ENCODE results near the gene CLPX. TPM values are rescaled to one million over a fixed set of nuclear protein-coding genes. Genes with fewer than 3 reads are reported as not detected.
"Not testable (repeated sequence)": the region's sequence is repeated elsewhere in the genome, so short reads cannot be mapped to it uniquely, and the experiment has no call there.

CLPX gene
- polyA plus RNA-seq, 5 donors: 44.9 to 75.0 (median 67.9) TPM

DNA sequence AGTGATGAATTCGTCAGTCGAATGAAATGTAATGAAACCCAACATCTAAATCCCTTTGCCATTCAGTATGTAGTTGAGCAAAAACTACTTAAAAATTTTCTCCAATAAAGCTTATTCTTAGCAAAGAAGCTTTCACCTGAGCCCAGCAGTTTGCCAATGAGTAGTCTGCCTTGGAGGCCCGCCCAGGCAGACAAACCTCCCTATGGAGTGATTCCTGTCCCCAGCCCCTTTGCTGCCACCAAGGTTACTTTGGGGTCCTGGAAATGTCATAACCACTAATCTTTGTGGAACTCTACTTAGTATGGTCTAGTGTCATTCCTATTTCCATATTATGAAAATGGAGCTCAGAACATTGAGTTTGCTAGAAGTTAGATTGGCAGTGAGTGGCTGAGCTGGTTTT lies 82.2 kb downstream of the CLPX start:
- no peak for DNase-seq

DNA sequence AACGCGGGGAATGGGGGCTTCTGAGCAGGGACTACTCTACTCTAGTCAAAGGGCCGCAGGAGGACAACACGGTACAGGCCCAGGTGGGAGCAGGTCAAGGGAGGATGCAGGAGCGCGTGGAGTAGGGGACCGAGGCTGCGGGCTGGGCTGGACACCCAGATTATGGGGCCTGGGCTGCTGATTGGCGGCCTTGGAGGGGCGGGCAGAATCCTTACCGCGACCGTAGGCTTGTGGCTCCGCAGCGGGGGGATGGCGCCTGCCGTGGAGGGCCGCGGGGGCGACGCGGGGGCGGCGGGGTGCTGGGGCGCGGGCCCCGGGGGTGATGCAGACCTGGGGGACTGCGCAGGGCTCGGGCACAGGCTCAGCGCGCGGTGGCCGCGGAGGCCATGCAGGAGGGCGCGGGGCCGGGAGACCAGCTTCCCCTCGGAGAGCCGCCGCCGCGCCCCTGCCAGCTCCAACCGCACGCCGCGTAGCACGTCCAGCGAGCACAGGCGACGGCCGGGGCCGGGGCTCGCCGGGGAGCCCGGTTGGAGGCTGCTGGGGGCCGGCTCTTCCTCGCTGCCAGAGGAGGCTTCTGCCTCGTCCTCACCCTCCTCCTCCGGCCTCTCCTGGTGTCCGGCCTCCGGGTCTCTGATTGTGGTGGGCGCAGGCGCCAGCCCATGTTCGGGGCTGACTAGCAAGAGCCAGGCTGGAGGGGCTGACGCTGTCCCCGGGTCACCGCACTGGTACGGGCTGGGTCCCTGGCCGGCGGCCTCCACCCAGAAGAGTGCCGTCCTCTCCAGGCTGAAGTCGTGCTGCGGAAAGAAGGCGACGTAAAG lies 83.0 kb downstream of the CLPX start:
- DNase-seq: no peak

DNA sequence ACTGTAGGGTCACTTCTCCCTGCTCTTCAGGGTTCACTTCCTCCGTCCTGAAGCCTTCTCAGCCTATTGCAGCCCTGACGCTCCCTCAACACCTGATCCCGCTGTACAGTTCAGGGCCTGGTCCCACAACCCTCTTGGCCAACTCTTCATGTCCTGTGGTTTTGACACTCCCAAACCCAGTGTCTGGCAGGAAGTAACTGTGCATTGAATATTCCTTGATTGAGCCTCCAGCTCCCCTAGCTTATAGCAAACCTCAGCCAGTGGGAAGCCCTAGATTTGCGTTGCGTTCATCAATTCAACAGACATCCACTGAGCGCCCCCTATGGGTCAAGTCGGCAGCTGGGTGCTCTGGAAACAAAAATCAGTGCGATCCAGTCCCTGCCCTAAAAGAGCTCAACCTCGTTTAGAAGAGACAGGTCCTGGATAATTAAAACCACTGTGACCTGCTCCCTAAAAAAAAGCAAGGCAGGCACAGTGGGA lies 83.7 kb downstream of the CLPX start:
- DNase-seq: peak; percentile 75 to 83

DNA sequence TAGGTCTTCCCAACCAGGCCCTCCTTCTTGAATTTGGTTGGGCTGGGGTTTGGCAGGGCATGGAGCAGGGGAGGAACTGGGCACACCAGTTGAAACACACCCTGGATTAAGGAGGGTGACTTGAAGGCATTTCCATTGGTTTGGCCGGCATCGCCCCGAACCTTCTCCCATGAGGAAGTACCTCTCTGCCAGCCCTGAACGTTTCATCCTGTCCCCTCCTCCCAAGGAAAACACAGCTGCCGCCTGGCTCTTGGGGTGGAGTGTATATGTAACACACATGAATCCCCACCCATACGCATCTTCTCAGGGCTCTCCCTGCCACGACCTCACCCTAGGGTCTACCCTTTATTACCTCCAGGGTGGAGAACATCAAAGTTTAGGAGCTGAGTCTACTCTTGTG lies 84.7 kb downstream of the CLPX start:
- DNase-seq: no peak

DNA sequence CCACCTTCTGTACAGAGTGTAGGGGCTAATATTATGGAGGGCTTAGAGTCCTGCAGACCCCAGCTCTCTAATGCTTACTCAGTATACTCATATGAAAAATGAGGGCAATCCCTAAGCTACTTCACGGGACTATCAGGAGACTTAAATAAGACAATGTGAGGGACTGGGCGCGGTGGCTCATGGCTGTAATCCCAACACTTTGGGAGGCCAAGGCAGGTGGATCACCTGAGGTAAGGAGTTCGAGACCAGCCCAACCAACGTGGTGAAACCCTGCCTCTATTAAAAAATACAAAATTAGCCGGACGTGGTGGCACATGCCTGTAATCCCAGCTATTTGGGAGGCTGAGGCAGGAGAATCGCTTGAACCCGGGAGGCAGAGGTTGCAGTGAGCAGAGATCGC lies 85.3 kb downstream of the CLPX start:
- DNase-seq: not testable (repeated sequence)

DNA sequence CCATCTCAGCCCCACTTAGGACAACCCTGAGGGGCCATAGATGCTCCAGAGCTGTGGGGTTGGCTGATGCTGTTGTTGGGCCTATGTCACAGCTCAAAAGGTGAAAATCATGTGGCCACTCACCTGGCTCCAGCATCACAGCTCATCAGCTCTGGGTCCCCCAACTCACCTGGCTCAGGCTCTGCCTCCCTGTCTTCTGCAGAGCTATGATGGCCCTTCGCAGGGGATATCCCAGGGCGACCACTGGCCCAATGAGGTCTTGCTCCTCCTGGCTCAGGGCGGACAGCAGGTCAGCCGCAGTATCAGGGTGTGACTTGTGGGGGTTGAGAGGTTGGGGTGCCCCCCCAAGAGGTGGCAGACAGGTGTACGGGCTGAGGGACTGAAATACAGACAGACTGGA lies 85.8 kb downstream of the CLPX start:
- DNase-seq: no peak

Other genes starting within 250 kb of the CLPX start
- 100 to 1,000 TPM in 3 of 5 donors, 10 to 100 TPM in 2; 95.9 to 115 (median 102) TPM for gene SPG21, start 195.4 kb downstream of the CLPX start, polyA plus RNA-seq (ENCODE audit: insufficient read depth in 1 of 5, insufficient read length in 5 of 5, low replicate concordance in 1 of 5)
- gene MTFMT, start 155.7 kb downstream of the CLPX start, polyA plus RNA-seq (ENCODE audit: insufficient read depth in 1 of 5, insufficient read length in 5 of 5, low replicate concordance in 1 of 5): 10 to 100 TPM; 16.0 to 20.5 (median 18.7) TPM
- 10 to 100 TPM; 11.2 to 17.8 (median 15.1) TPM for gene SLC51B, start 140.0 kb downstream of the CLPX start, polyA plus RNA-seq (ENCODE audit: insufficient read depth in 1 of 5, insufficient read length in 5 of 5, low replicate concordance in 1 of 5)
- gene RASL12, start 117.4 kb downstream of the CLPX start, polyA plus RNA-seq (ENCODE audit: insufficient read depth in 1 of 5, insufficient read length in 5 of 5, low replicate concordance in 1 of 5): 100 to 1,000 TPM in 3 of 5 donors, 10 to 100 TPM in 2; 94.9 to 131 (median 107) TPM
- 1 to 10 TPM in 1 of 5 donors, under 1 TPM in 4; 0.31 to 1.6 (median 0.89) TPM for gene KBTBD13, start 108.6 kb downstream of the CLPX start, polyA plus RNA-seq (ENCODE audit: insufficient read depth in 1 of 5, insufficient read length in 5 of 5, low replicate concordance in 1 of 5)
- 10 to 100 TPM in 3 of 5 donors, 1 to 10 TPM in 2; 7.1 to 11.7 (median 10.5) TPM for gene UBAP1L, start 70.1 kb downstream of the CLPX start, polyA plus RNA-seq (ENCODE audit: insufficient read depth in 1 of 5, insufficient read length in 5 of 5, low replicate concordance in 1 of 5)
- gene PDCD7, start 51.5 kb downstream of the CLPX start, polyA plus RNA-seq (ENCODE audit: insufficient read depth in 1 of 5, insufficient read length in 5 of 5, low replicate concordance in 1 of 5): 10 to 100 TPM; 29.6 to 37.8 (median 34.9) TPM
- 1 to 10 TPM; 1.3 to 2.8 (median 1.7) TPM for gene CILP, start 26.1 kb upstream of the CLPX start, polyA plus RNA-seq (ENCODE audit: insufficient read depth in 1 of 5, insufficient read length in 5 of 5, low replicate concordance in 1 of 5)
- gene PARP16, start 101.5 kb upstream of the CLPX start, polyA plus RNA-seq (ENCODE audit: insufficient read depth in 1 of 5, insufficient read length in 5 of 5, low replicate concordance in 1 of 5): 10 to 100 TPM; 18.2 to 21.6 (median 19.8) TPM
- not detected for gene RNU5A-1, start 110.7 kb upstream of the CLPX start, polyA plus RNA-seq (ENCODE audit: insufficient read depth in 1 of 5, insufficient read length in 5 of 5, low replicate concordance in 1 of 5)
- gene RNU5B-1, start 119.3 kb upstream of the CLPX start, polyA plus RNA-seq (ENCODE audit: insufficient read depth in 1 of 5, insufficient read length in 5 of 5, low replicate concordance in 1 of 5): not detected
- gene IGDCC3, start 192.7 kb upstream of the CLPX start, polyA plus RNA-seq (ENCODE audit: insufficient read depth in 1 of 5, insufficient read length in 5 of 5, low replicate concordance in 1 of 5): 10 to 100 TPM in 3 of 5 donors, 1 to 10 TPM in 2; 5.5 to 12.9 (median 10.8) TPM
- 10 to 100 TPM; 30.0 to 45.0 (median 41.3) TPM for gene IGDCC4, start 237.6 kb upstream of the CLPX start, polyA plus RNA-seq (ENCODE audit: insufficient read depth in 1 of 5, insufficient read length in 5 of 5, low replicate concordance in 1 of 5)